ENCODE data around the gene HOXD8.

Gene HOXD8

GRCh38 chr2:176092270-176093144 is 37.0 kb upstream of the HOXD8 start, which contains the start of gene HOXD13:
TSS of gene HOXD13 (plus strand) at chr2:176092721. CDS start at chr2:176092891, 170 bp downstream.
- peaks cover 9% of the 10 kb centered on the region for H3K9me3 ChIP-seq (ENCODE audit: control insufficient read depth, low read length)
- H3K27me3 ChIP-seq (replicated peaks; ENCODE audit: control insufficient read depth, insufficient read depth, low read length), result peaks cover 90% of the 10 kb centered on the region
- H3K4me1 ChIP-seq (ENCODE audit: control insufficient read depth, insufficient read depth, low read length), result peaks cover 7% of the 10 kb centered on the region
- DNase-seq (ENCODE audit: low read depth), result peak; percentile 28
- H3K36me3 ChIP-seq (ENCODE audit: control insufficient read depth, insufficient read depth, low read length, severe bottlenecking), result no peaks in the 10 kb centered on the region
- peak within 1 kb of the TSS; percentile 35 for H3K4me3 ChIP-seq (ENCODE audit: low read length)
- no peak within 1 kb of the TSS for H3K9ac ChIP-seq (ENCODE audit: low read length)

- DNase-seq (ENCODE audit: low read depth), result peak; percentile 11
- Histone ChIP-seq H3K4me3 (ENCODE audit: low read length) (peak overlapping the region; percentile 35), H3K36me3 (ENCODE audit: control insufficient read depth, insufficient read depth, low read length, severe bottlenecking) (no peaks in the 10 kb centered on the region), H3K9ac (ENCODE audit: low read length) (no peak overlapping the region), H3K4me1 (ENCODE audit: control insufficient read depth, insufficient read depth, low read length) (peaks cover 9% of the 10 kb centered on the region), H3K9me3 (ENCODE audit: control insufficient read depth, low read length) (peaks cover 9% of the 10 kb centered on the region), H3K27me3 (replicated peaks; ENCODE audit: control insufficient read depth, insufficient read depth, low read length) (peaks cover 88% of the 10 kb centered on the region)
Observed at GRCh38 chr2:176093145-176093897, 36.2 kb upstream of the HOXD8 start.

- DNase-seq (ENCODE audit: low read depth), result no peak
- Histone ChIP-seq H3K9ac (ENCODE audit: low read length) (no peak overlapping the region), H3K4me3 (ENCODE audit: low read length) (no peak overlapping the region), H3K9me3 (ENCODE audit: control insufficient read depth, low read length) (peaks cover 9% of the 10 kb centered on the region), H3K36me3 (ENCODE audit: control insufficient read depth, insufficient read depth, low read length, severe bottlenecking) (no peaks in the 10 kb centered on the region), H3K27me3 (replicated peaks; ENCODE audit: control insufficient read depth, insufficient read depth, low read length) (peaks cover 88% of the 10 kb centered on the region), H3K4me1 (ENCODE audit: control insufficient read depth, insufficient read depth, low read length) (peaks cover 9% of the 10 kb centered on the region)
Observed at GRCh38 chr2:176093898-176094249, 35.6 kb upstream of the HOXD8 start.

DNA sequence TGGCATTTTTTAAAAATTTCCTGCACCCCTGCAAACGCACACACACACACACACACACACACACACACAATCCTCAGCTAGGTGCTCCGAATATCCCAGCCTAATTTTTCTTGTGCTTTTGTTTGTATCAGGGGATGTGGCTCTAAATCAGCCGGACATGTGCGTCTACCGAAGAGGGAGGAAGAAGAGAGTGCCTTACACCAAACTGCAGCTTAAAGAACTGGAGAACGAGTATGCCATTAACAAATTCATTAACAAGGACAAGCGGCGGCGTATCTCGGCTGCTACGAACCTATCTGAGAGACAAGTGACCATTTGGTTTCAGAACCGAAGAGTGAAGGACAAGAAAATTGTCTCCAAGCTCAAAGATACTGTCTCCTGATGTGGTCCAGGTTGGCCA is 35.2 kb upstream of the HOXD8 start:
- peaks cover 9% of the 10 kb centered on the region for H3K4me1 ChIP-seq (ENCODE audit: control insufficient read depth, insufficient read depth, low read length)
- H3K4me3 ChIP-seq (ENCODE audit: low read length), result no peak overlapping the region
- no peaks in the 10 kb centered on the region for H3K36me3 ChIP-seq (ENCODE audit: control insufficient read depth, insufficient read depth, low read length, severe bottlenecking)
- peaks cover 88% of the 10 kb centered on the region for H3K27me3 ChIP-seq (replicated peaks; ENCODE audit: control insufficient read depth, insufficient read depth, low read length)
- no peak overlapping the region for H3K9ac ChIP-seq (ENCODE audit: low read length)
- peaks cover 10% of the 10 kb centered on the region for H3K9me3 ChIP-seq (ENCODE audit: control insufficient read depth, low read length)
- no peak for DNase-seq (ENCODE audit: low read depth)

- H3K9me3 ChIP-seq (ENCODE audit: control insufficient read depth, low read length), result peaks cover 16% of the 10 kb centered on the region
- no peaks in the 10 kb centered on the region for H3K36me3 ChIP-seq (ENCODE audit: control insufficient read depth, insufficient read depth, low read length, severe bottlenecking)
- H3K4me1 ChIP-seq (ENCODE audit: control insufficient read depth, insufficient read depth, low read length), result peaks cover 9% of the 10 kb centered on the region
- no peak for DNase-seq (ENCODE audit: low read depth)
- no peak overlapping the region for H3K9ac ChIP-seq (ENCODE audit: low read length)
- H3K27me3 ChIP-seq (replicated peaks; ENCODE audit: control insufficient read depth, insufficient read depth, low read length), result peaks cover 89% of the 10 kb centered on the region
- no peak overlapping the region for H3K4me3 ChIP-seq (ENCODE audit: low read length)
Observed at GRCh38 chr2:176095421-176095820, 34.1 kb upstream of the HOXD8 start.

GRCh38 chr2:176096243-176096985 is 33.1 kb upstream of the HOXD8 start:
- Histone ChIP-seq H3K27me3 (replicated peaks; ENCODE audit: control insufficient read depth, insufficient read depth, low read length) (peaks cover 89% of the 10 kb centered on the region), H3K36me3 (ENCODE audit: control insufficient read depth, insufficient read depth, low read length, severe bottlenecking) (no peaks in the 10 kb centered on the region), H3K9me3 (ENCODE audit: control insufficient read depth, low read length) (peaks cover 21% of the 10 kb centered on the region), H3K4me3 (ENCODE audit: low read length) (peak overlapping the region; percentile 78), H3K9ac (ENCODE audit: low read length) (no peak overlapping the region), H3K4me1 (ENCODE audit: control insufficient read depth, insufficient read depth, low read length) (peaks cover 9% of the 10 kb centered on the region)
- no peak for DNase-seq (ENCODE audit: low read depth)

DNA sequence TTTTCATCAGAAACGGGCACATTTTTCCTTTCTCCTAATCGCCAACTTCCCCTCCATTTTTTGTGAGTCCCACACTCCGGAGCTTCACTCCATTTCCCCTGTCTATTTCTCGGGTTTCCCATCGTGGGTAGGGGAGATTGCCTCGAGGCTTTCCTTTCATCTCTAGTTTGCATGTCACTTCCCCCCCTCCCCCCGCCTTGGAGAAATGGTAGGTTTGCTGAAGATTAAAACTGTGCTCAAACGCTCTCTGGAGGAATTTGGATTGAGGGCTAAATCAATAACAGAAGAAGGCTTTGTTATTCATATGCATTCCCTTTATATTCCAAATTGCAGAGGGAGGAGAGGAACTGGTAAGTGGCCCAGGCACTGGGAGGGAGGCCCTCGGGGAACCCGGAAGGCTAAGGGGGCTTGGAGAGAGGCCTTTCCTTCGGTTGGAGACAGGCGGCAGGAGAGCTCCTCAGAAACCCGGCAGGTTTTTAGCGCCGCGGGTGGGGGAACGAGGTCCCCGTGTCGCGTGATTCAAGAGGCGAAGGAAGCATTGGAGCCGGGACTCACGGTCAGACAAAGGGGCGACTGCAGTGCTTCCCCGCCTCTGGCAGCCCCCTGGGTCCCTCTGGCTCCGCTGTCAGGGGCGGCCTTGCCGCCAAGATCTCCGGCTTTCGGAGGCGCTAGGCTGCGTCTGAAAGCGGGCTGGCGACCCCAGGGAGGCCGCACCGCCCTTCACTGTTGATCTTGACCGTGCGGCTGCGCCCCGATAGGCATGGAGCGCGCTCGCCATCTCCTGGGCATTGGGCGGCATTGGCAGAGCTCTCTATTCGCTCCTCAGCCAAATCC is 32.3 kb upstream of the HOXD8 start:
- peaks cover 90% of the 10 kb centered on the region for H3K27me3 ChIP-seq (replicated peaks; ENCODE audit: control insufficient read depth, insufficient read depth, low read length)
- peak; percentile 88 for DNase-seq (ENCODE audit: low read depth)
- no peak overlapping the region for H3K9ac ChIP-seq (ENCODE audit: low read length)
- no peaks in the 10 kb centered on the region for H3K36me3 ChIP-seq (ENCODE audit: control insufficient read depth, insufficient read depth, low read length, severe bottlenecking)
- peaks cover 9% of the 10 kb centered on the region for H3K4me1 ChIP-seq (ENCODE audit: control insufficient read depth, insufficient read depth, low read length)
- H3K9me3 ChIP-seq (ENCODE audit: control insufficient read depth, low read length), result peaks cover 21% of the 10 kb centered on the region
- peak overlapping the region; percentile 78 for H3K4me3 ChIP-seq (ENCODE audit: low read length)

GRCh38 chr2:176097820-176098365 is 31.6 kb upstream of the HOXD8 start:
- no peak for DNase-seq (ENCODE audit: low read depth)
- no peaks in the 10 kb centered on the region for H3K36me3 ChIP-seq (ENCODE audit: control insufficient read depth, insufficient read depth, low read length, severe bottlenecking)
- H3K9ac ChIP-seq (ENCODE audit: low read length), result no peak overlapping the region
- peaks cover 96% of the 10 kb centered on the region for H3K27me3 ChIP-seq (replicated peaks; ENCODE audit: control insufficient read depth, insufficient read depth, low read length)
- peak overlapping the region; percentile 78 for H3K4me3 ChIP-seq (ENCODE audit: low read length)
- peaks cover 9% of the 10 kb centered on the region for H3K4me1 ChIP-seq (ENCODE audit: control insufficient read depth, insufficient read depth, low read length)
- peaks cover 21% of the 10 kb centered on the region for H3K9me3 ChIP-seq (ENCODE audit: control insufficient read depth, low read length)

DNA sequence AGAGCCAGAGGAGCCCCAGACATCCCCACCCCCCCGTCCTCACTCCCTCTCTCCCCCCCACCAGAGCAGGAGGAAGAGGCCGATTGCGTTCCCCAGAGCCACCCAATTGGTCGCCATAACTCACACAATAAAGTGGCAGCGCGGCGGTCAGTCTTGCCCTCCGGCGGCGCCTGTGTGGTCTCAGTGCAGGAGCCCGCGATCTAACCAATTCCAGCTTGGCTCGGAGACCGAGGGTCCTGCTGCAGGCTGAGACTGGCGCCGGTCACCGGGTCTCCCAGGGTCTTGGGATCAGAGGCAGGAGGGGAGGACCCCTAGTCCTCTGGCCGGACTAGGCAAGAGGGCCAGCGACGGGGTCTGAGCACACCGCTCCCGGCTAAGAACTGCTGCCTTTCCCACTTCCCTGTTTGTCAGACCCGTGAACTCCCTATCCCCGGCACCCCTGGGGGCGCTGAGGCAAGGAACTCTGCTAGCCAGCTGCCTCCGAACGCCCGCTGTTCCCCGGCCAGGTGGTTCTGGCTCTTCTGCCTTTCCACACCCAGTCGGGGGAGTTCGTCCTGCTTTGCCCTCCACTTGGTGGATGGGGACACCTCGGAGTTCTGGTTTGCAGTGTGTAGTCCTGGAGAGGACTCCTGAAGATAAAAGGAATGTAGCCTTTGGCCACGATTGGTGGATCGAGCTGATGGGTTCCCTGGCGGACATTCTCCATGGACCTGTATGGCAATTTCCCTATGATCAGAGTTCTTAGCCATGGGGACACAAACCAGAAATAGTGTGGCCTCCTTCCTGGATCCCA is 30.9 kb upstream of the HOXD8 start:
- peaks cover 10% of the 10 kb centered on the region for H3K4me1 ChIP-seq (ENCODE audit: control insufficient read depth, insufficient read depth, low read length)
- H3K27me3 ChIP-seq (replicated peaks; ENCODE audit: control insufficient read depth, insufficient read depth, low read length), result peaks cover 98% of the 10 kb centered on the region
- H3K4me3 ChIP-seq (ENCODE audit: low read length), result no peak overlapping the region
- no peak overlapping the region for H3K9ac ChIP-seq (ENCODE audit: low read length)
- DNase-seq (ENCODE audit: low read depth), result no peak
- H3K9me3 ChIP-seq (ENCODE audit: control insufficient read depth, low read length), result peaks cover 19% of the 10 kb centered on the region
- H3K36me3 ChIP-seq (ENCODE audit: control insufficient read depth, insufficient read depth, low read length, severe bottlenecking), result no peaks in the 10 kb centered on the region

Data from adipocyte (in vitro differentiated cells).